22Rv1 (cell line): ENCODE results near the gene KCNQ5.

Experiments
- H3K27ac ChIP-seq: fragments of 450-650 bp; 2 replicates; pipeline ENCODE4 v1.5.1; 2017
- ZFX ChIP-seq: fragments of 450-650 bp; IDR thresholded peaks from 2 replicates; pipeline ENCODE4 v1.6.1; 2017; ENCODE audit warnings: antibody characterized with exemption, borderline replicate concordance
- TF ChIP-seq, protein P1 (sequence below): fragments of 450-650 bp; IDR thresholded peaks from 2 replicates; pipeline ENCODE4 v1.5.1; 2017; ENCODE audit warnings: mild to moderate bottlenecking

The KCNQ5 gene

DNA sequence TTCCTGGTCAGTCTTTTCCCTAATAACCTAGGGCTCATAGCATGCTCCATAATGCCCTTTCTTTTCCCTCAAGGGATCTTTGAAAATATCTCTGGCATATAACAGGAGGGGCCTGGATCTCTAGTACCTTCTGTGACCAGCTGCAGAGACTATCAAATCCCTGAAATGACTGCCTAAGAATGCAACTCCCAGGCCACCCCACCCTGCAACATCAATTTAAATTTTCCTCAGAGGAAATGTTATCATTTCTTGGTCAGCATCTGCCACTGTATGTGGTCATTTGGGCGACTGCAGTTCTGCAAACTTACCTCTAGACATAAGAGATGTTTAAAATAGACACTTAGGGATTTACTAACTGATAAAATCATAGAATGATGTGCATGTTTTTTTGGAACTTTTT lies 200.2 kb downstream of the KCNQ5 start:
- TF ChIP-seq ZFX: no peak
- TF ChIP-seq, protein P1, sequence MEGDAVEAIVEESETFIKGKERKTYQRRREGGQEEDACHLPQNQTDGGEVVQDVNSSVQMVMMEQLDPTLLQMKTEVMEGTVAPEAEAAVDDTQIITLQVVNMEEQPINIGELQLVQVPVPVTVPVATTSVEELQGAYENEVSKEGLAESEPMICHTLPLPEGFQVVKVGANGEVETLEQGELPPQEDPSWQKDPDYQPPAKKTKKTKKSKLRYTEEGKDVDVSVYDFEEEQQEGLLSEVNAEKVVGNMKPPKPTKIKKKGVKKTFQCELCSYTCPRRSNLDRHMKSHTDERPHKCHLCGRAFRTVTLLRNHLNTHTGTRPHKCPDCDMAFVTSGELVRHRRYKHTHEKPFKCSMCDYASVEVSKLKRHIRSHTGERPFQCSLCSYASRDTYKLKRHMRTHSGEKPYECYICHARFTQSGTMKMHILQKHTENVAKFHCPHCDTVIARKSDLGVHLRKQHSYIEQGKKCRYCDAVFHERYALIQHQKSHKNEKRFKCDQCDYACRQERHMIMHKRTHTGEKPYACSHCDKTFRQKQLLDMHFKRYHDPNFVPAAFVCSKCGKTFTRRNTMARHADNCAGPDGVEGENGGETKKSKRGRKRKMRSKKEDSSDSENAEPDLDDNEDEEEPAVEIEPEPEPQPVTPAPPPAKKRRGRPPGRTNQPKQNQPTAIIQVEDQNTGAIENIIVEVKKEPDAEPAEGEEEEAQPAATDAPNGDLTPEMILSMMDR: no peak
- no peak overlapping the region for H3K27ac ChIP-seq

DNA sequence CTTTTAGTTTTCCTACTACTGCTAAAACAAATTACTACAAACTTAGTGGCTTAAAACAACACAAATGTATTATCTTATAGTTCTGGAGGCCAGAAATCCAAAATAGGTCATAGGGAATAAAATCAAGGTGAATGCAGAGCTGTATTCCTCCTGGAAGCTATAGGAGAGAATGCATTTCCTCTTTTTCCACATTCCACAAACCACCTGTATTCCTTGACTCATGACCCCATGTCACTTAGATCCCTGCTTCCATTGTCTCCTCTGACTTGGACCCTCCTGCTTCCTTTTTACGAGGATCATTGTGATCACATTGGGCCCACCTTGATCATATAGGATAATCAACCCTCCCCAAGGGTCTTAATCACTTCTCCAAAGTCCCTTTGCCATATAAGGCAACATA lies 200.8 kb downstream of the KCNQ5 start:
- no peak for TF ChIP-seq ZFX
- TF ChIP-seq, protein P1: no peak

DNA sequence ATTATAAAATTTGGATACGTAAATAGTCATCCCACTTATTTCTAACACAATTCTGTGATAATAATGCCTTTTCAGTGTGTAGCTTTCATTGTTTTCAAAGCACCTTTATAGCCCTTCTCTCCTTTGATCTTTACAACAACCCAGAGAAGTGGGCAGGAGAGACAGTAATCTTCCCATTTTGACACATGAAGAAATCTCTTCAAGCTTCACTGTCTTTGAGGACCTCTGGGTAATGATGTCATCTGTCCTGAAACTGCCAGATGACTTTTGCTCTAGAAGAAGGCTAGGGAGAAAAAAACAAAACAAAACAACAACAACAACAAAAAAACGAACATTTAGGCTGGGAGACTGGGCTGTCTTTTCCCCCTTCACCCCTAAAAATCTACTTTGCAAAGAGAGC lies 203.0 kb downstream of the KCNQ5 start:
- no peak overlapping the region for H3K27ac ChIP-seq
- no peak for TF ChIP-seq ZFX
- TF ChIP-seq, protein P1: no peak

More for the DNA sequence above, 200.8 kb downstream of the KCNQ5 start:
- no peak overlapping the region for H3K27ac ChIP-seq

DNA sequence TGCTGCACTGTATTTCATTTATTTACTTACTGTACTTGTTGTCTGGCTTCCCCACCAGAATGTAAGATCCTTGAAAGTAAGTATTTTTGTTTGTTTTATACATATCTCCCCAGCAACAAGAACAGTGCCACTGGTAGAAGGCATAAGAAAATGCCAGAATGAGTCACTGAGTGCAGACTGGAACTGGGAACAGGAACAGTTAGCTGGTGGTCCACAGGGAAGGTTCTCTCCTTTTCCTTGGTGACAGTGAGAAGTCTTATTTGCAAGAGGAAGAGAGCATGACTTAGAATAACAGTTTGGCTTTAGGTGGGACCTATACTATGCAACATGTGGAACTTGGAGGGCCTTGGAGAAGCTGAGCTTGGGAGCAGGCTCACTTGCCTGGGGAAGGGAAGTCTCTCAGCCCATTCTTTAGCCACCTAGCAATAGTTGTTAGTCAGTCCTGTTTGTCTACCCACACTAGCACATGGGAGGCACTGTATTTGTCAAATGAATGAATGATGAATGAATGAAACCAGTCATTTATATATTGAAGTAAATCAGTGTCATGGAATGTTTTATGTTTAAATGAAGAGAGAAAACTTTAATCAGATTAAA lies 203.5 kb downstream of the KCNQ5 start:
- no peak overlapping the region for H3K27ac ChIP-seq
- TF ChIP-seq, protein P1: no peak

DNA sequence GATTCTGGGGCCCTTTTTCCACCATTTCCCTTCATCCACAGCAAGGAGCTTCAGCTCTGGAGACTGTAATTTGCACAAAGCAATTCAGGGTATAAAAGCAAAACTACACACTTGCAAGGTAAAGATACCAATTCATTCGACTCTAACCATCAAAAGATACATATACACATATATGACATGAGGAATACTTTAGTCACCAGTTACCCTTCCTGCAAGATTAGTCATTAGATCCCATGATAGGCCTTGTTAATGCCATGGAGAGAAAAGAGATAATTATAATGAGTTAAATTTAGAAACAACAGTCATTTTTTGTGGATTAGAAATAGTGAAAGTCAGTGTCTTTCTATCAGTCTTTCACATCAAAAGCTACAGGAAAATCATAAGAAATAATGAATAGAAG lies 204.2 kb downstream of the KCNQ5 start:
- TF ChIP-seq ZFX: no peak
- TF ChIP-seq, protein P1: no peak
- H3K27ac ChIP-seq: no peak overlapping the region

DNA sequence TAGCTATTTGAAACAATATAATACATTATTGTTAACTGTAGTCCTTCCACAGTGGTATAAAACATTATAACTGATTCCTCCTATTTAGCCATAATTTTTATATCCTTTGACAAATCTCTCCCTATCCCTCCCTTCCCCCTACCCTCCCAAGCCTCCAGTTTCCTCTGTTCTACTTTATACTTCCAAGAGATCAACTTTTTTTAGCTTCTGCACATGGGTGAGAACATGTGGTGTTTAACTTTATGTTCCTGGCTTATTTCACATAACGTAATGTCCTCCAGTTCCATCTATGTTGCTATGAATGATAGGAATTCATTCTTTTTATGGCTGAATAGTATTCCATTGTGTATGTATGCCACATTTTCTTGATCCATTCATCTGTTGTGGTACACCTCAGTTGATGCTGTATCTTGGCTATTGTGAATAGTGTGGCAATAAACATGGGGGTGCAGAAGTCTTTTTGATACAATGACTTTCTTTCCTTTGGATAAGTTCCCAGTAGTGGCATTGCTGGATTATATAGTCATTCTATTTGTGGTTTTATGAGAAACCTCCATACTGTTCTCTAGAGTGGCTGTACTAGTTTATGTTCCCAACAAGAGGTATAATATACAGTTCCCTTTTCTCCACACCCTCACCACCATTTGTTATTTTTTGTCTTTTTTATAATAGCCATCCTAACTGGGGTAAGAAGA lies 205.0 kb downstream of the KCNQ5 start:
- H3K27ac ChIP-seq: no peak overlapping the region
- TF ChIP-seq, protein P1: no peak
- TF ChIP-seq ZFX: no peak

DNA sequence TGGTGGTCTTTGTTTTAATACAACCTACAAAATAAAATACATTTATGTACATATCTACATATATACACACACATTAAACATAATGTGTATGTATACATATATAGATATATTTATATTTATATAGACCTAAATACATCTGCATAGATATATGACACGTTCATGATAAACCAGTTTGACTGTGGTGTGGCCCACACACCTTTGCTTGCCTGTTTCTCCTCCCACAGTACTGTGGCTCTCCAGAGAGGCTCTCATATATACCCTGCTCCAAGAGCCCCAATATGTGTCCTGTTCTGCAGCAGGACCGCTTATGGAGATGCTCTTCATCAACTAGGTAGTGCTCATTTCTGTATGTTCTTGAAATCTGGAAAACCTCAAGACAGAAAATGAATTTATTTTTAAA lies 207.0 kb downstream of the KCNQ5 start:
- no peak for TF ChIP-seq ZFX
- TF ChIP-seq, protein P1: no peak
- no peak overlapping the region for H3K27ac ChIP-seq
